HG03520 (cell line): Measurements from ENCODE around the gene ENOX1.

ENCODE experiments used
- ATAC-seq: cut with Tn5 transposase; IDR thresholded peaks from one replicate; pipeline ENCODE4 v1.9.1; 2021; ENCODE audit warnings: mild to moderate bottlenecking, moderate library complexity; ENCODE audit not compliant: unreplicated experiment

Gene ENOX1

GRCh38 chr13:43492745-43493144 lies 294.0 kb downstream of the ENOX1 start:
- no peak for ATAC-seq

GRCh38 chr13:43492311-43492710 lies 294.5 kb downstream of the ENOX1 start:
- no peak for ATAC-seq

- no peak for ATAC-seq
Measured at GRCh38 chr13:43489233-43489632, 297.5 kb downstream of the ENOX1 start.

GRCh38 chr13:43487885-43488284 lies 298.9 kb downstream of the ENOX1 start:
- ATAC-seq = no peak

- ATAC-seq = no peak
Measured at GRCh38 chr13:43487461-43487860, 299.3 kb downstream of the ENOX1 start.

GRCh38 chr13:43484432-43485225 lies 302.1 kb downstream of the ENOX1 start:
- no peak for ATAC-seq

- no peak for ATAC-seq
Measured at GRCh38 chr13:43483930-43484329, 302.8 kb downstream of the ENOX1 start.

- ATAC-seq = no peak
Measured at GRCh38 chr13:43482641-43483040, 304.1 kb downstream of the ENOX1 start.

GRCh38 chr13:43482026-43482425 lies 304.7 kb downstream of the ENOX1 start:
- no peak for ATAC-seq

- ATAC-seq = no peak
Measured at GRCh38 chr13:43478902-43479301, 307.9 kb downstream of the ENOX1 start.

- no peak for ATAC-seq
Measured at GRCh38 chr13:43478211-43478610, 308.6 kb downstream of the ENOX1 start.

- ATAC-seq = no peak
Measured at GRCh38 chr13:43475140-43475539, 311.6 kb downstream of the ENOX1 start.

- no peak for ATAC-seq
Measured at GRCh38 chr13:43473437-43473836, 313.3 kb downstream of the ENOX1 start.

- ATAC-seq = no peak
Measured at GRCh38 chr13:43472980-43473379, 313.8 kb downstream of the ENOX1 start.

- ATAC-seq = no peak
Measured at GRCh38 chr13:43472339-43472738, 314.4 kb downstream of the ENOX1 start.

- no peak for ATAC-seq
Measured at GRCh38 chr13:43470610-43471009, 316.2 kb downstream of the ENOX1 start.

- ATAC-seq = no peak
Measured at GRCh38 chr13:43469791-43470190, 317.0 kb downstream of the ENOX1 start.

GRCh38 chr13:43464578-43465264 lies 322.1 kb downstream of the ENOX1 start:
- no peak for ATAC-seq

- ATAC-seq = no peak
Measured at GRCh38 chr13:43448605-43449336, 338.0 kb downstream of the ENOX1 start.

GRCh38 chr13:43446126-43446525 lies 340.6 kb downstream of the ENOX1 start:
- ATAC-seq = no peak

GRCh38 chr13:43445668-43446067 lies 341.1 kb downstream of the ENOX1 start:
- ATAC-seq = no peak

- no peak for ATAC-seq
Measured at GRCh38 chr13:43444081-43444480, 342.7 kb downstream of the ENOX1 start.
